Measurements from ENCODE around the gene ANKRD17.

Gene ANKRD17

GRCh38 chr4:73131281-73131680 lies 127.3 kb downstream of the ANKRD17 start:
- Histone ChIP-seq H3K27me3 (ENCODE audit: control insufficient read depth in 1 of 2, insufficient read depth in 2 of 2, low read length in 2 of 2) (no peaks in the 10 kb centered on the region), H3K4me3 (ENCODE audit: low read length in 2 of 2) (no peak overlapping the region), H3K9ac (ENCODE audit: low read length in 2 of 2) (no peak overlapping the region), H3K36me3 (ENCODE audit: control insufficient read depth in 2 of 2, insufficient read depth in 2 of 2, low read length in 2 of 2) (peaks cover 0 to 8% of the 10 kb centered on the region in 2 donors), H3K27ac (ENCODE audit: low read length) (no peak overlapping the region), H3K9me3 (ENCODE audit: control insufficient read depth in 2 of 2, low read length in 2 of 2) (no peaks in the 10 kb centered on the region), H3K4me1 (ENCODE audit: control insufficient read depth, insufficient read depth, low read length) (no peaks in the 10 kb centered on the region)

DNA sequence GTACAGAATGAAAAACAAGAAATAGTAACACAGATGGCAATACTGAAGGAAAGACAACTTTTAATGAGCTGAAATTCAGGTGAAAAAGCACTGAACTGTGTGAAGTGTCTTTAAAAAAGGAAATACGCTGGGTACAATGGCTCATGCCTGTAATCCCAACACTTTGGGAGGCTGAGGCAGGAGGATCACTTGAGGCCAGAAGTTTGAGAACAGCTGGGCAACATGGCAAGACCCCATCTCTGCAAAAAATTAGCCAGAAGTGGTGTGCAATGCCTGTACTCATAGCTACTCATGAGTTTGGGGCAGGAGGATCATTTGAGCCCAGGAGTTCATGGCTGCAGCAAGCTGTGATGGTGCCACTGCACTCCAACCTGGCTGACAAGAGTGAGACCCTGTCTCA lies 129.3 kb downstream of the ANKRD17 start:
- Histone ChIP-seq H3K4me3 (ENCODE audit: low read length in 2 of 2) (no peak overlapping the region), H3K9ac (ENCODE audit: low read length in 2 of 2) (no peak overlapping the region), H3K4me1 (ENCODE audit: control insufficient read depth, insufficient read depth, low read length) (no peaks in the 10 kb centered on the region), H3K27ac (ENCODE audit: low read length) (no peak overlapping the region), H3K9me3 (ENCODE audit: control insufficient read depth in 2 of 2, low read length in 2 of 2) (no peaks in the 10 kb centered on the region), H3K27me3 (ENCODE audit: control insufficient read depth in 1 of 2, insufficient read depth in 2 of 2, low read length in 2 of 2) (no peaks in the 10 kb centered on the region), H3K36me3 (ENCODE audit: control insufficient read depth in 2 of 2, insufficient read depth in 2 of 2, low read length in 2 of 2) (peaks cover 7 to 15% of the 10 kb centered on the region in 2 donors)

GRCh38 chr4:73127839-73128453 lies 130.7 kb downstream of the ANKRD17 start:
- Histone ChIP-seq H3K9me3 (ENCODE audit: control insufficient read depth in 2 of 2, low read length in 2 of 2) (no peaks in the 10 kb centered on the region), H3K4me1 (ENCODE audit: control insufficient read depth, insufficient read depth, low read length) (no peaks in the 10 kb centered on the region), H3K36me3 (ENCODE audit: control insufficient read depth in 2 of 2, insufficient read depth in 2 of 2, low read length in 2 of 2) (peaks cover 7 to 15% of the 10 kb centered on the region in 2 donors), H3K27me3 (ENCODE audit: control insufficient read depth in 1 of 2, insufficient read depth in 2 of 2, low read length in 2 of 2) (no peaks in the 10 kb centered on the region), H3K27ac (ENCODE audit: low read length) (no peak overlapping the region), H3K4me3 (ENCODE audit: low read length in 2 of 2) (no peak overlapping the region), H3K9ac (ENCODE audit: low read length in 2 of 2) (no peak overlapping the region)

- no peaks in the 10 kb centered on the region for H3K4me1 ChIP-seq (ENCODE audit: control insufficient read depth, insufficient read depth, low read length)
- H3K9ac ChIP-seq (ENCODE audit: low read length in 2 of 2) = no peak overlapping the region
- no peak overlapping the region for H3K4me3 ChIP-seq (ENCODE audit: low read length in 2 of 2)
- H3K9me3 ChIP-seq (ENCODE audit: control insufficient read depth in 2 of 2, low read length in 2 of 2) = no peaks in the 10 kb centered on the region
- H3K27ac ChIP-seq (ENCODE audit: low read length) = no peak overlapping the region
- H3K27me3 ChIP-seq (ENCODE audit: control insufficient read depth in 1 of 2, insufficient read depth in 2 of 2, low read length in 2 of 2) = no peaks in the 10 kb centered on the region
- H3K36me3 ChIP-seq (ENCODE audit: control insufficient read depth in 2 of 2, insufficient read depth in 2 of 2, low read length in 2 of 2) = peaks cover 11 to 42% of the 10 kb centered on the region in 2 donors
These were observed 149.1 kb downstream of the ANKRD17 start for GRCh38 chr4:73109493-73109892.

- Histone ChIP-seq H3K27ac (ENCODE audit: low read length) (no peak overlapping the region), H3K9me3 (ENCODE audit: control insufficient read depth in 2 of 2, low read length in 2 of 2) (no peaks in the 10 kb centered on the region), H3K4me1 (ENCODE audit: control insufficient read depth, insufficient read depth, low read length) (no peaks in the 10 kb centered on the region), H3K9ac (ENCODE audit: low read length in 2 of 2) (no peak overlapping the region), H3K27me3 (ENCODE audit: control insufficient read depth in 1 of 2, insufficient read depth in 2 of 2, low read length in 2 of 2) (no peaks in the 10 kb centered on the region), H3K36me3 (ENCODE audit: control insufficient read depth in 2 of 2, insufficient read depth in 2 of 2, low read length in 2 of 2) (peaks cover 28 to 53% of the 10 kb centered on the region in 2 donors), H3K4me3 (ENCODE audit: low read length in 2 of 2) (no peak overlapping the region)
These were observed 153.9 kb downstream of the ANKRD17 start for GRCh38 chr4:73104695-73105094.

DNA sequence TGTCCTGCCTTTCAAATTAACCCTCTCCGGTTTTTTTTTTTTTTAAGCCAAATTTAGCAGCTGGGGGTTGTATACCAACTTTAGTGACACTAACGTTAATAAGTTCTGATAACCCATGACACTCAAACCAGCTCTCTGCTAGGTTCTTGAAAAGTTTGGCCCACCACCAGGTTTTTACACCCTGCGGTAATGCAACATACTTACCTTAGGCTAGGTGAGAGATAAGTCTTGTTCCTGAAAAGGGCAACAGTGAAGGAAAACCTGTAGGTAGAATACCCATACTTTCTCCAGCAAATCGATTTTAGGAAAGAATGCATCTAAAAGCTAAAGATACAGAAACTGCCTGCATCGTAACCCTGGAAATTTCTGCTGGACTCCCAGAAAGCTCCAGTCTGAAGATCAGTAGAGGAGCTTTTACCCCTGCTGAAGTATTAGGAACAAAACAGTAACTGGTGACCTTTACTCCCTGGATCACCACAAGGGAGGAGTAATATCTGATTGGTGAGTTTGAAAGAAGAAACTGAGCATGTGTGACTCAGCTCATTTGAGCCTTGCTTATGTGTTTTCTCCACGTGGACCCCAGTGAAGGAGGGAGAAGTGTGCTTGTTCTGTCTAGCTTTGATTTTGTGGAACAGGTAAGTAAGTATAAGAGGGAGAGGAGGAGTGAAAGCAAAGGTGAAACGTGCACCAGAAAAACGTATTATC lies 154.6 kb downstream of the ANKRD17 start:
- Histone ChIP-seq H3K9me3 (ENCODE audit: control insufficient read depth in 2 of 2, low read length in 2 of 2) (no peaks in the 10 kb centered on the region), H3K9ac (ENCODE audit: low read length in 2 of 2) (no peak overlapping the region), H3K27ac (ENCODE audit: low read length) (no peak overlapping the region), H3K4me1 (ENCODE audit: control insufficient read depth, insufficient read depth, low read length) (no peaks in the 10 kb centered on the region), H3K36me3 (ENCODE audit: control insufficient read depth in 2 of 2, insufficient read depth in 2 of 2, low read length in 2 of 2) (peaks cover 32 to 54% of the 10 kb centered on the region in 2 donors), H3K4me3 (ENCODE audit: low read length in 2 of 2) (no peak overlapping the region), H3K27me3 (ENCODE audit: control insufficient read depth in 1 of 2, insufficient read depth in 2 of 2, low read length in 2 of 2) (no peaks in the 10 kb centered on the region)

DNA sequence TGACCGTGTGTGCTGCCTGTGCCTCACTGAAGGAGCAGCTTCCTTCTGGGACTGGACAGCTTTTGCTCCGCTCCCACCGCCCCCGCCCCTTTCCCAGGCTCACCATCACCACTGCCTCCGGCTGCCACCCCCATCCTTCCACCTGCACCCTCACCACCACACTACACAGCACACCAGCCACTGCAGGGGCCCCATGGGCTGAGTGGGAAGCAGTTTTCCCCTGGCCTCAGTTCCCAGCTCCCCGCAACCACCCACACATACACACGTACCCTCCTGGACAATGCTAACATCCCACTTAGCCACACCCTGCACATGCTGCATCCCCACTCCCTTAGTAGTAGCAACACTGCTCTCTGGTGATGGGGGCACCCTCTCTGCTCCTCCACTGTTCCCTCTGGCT lies 159.5 kb downstream of the ANKRD17 start:
- Histone ChIP-seq H3K4me1 (ENCODE audit: control insufficient read depth, insufficient read depth, low read length) (no peaks in the 10 kb centered on the region), H3K27ac (ENCODE audit: low read length) (no peak overlapping the region), H3K4me3 (ENCODE audit: low read length in 2 of 2) (no peak overlapping the region), H3K36me3 (ENCODE audit: control insufficient read depth in 2 of 2, insufficient read depth in 2 of 2, low read length in 2 of 2) (peaks cover 31 to 49% of the 10 kb centered on the region in 2 donors), H3K9ac (ENCODE audit: low read length in 2 of 2) (no peak overlapping the region), H3K27me3 (ENCODE audit: control insufficient read depth in 1 of 2, insufficient read depth in 2 of 2, low read length in 2 of 2) (no peaks in the 10 kb centered on the region), H3K9me3 (ENCODE audit: control insufficient read depth in 2 of 2, low read length in 2 of 2) (no peaks in the 10 kb centered on the region)

GRCh38 chr4:73098713-73099112 lies 159.9 kb downstream of the ANKRD17 start:
- H3K9me3 ChIP-seq (ENCODE audit: control insufficient read depth in 2 of 2, low read length in 2 of 2) = no peaks in the 10 kb centered on the region
- no peak overlapping the region for H3K4me3 ChIP-seq (ENCODE audit: low read length in 2 of 2)
- no peaks in the 10 kb centered on the region for H3K27me3 ChIP-seq (ENCODE audit: control insufficient read depth in 1 of 2, insufficient read depth in 2 of 2, low read length in 2 of 2)
- H3K36me3 ChIP-seq (ENCODE audit: control insufficient read depth in 2 of 2, insufficient read depth in 2 of 2, low read length in 2 of 2) = peaks cover 28 to 48% of the 10 kb centered on the region in 2 donors
- H3K9ac ChIP-seq (ENCODE audit: low read length in 2 of 2) = no peak overlapping the region
- H3K4me1 ChIP-seq (ENCODE audit: control insufficient read depth, insufficient read depth, low read length) = no peaks in the 10 kb centered on the region
- H3K27ac ChIP-seq (ENCODE audit: low read length) = no peak overlapping the region

GRCh38 chr4:73098016-73098415 lies 160.6 kb downstream of the ANKRD17 start:
- H3K4me1 ChIP-seq (ENCODE audit: control insufficient read depth, insufficient read depth, low read length) = no peaks in the 10 kb centered on the region
- H3K27ac ChIP-seq (ENCODE audit: low read length) = no peak overlapping the region
- H3K36me3 ChIP-seq (ENCODE audit: control insufficient read depth in 2 of 2, insufficient read depth in 2 of 2, low read length in 2 of 2) = peaks cover 28 to 49% of the 10 kb centered on the region in 2 donors

GRCh38 chr4:73092868-73093267 lies 165.7 kb downstream of the ANKRD17 start:
- no peaks in the 10 kb centered on the region for H3K9me3 ChIP-seq (ENCODE audit: control insufficient read depth in 2 of 2, low read length in 2 of 2)
- no peak overlapping the region for H3K27ac ChIP-seq (ENCODE audit: low read length)
- H3K9ac ChIP-seq (ENCODE audit: low read length in 2 of 2) = no peak overlapping the region
- peaks cover 18 to 32% of the 10 kb centered on the region in 2 donors for H3K36me3 ChIP-seq (ENCODE audit: control insufficient read depth in 2 of 2, insufficient read depth in 2 of 2, low read length in 2 of 2)
- no peaks in the 10 kb centered on the region for H3K27me3 ChIP-seq (ENCODE audit: control insufficient read depth in 1 of 2, insufficient read depth in 2 of 2, low read length in 2 of 2)
- H3K4me1 ChIP-seq (ENCODE audit: control insufficient read depth, insufficient read depth, low read length) = no peaks in the 10 kb centered on the region
- no peak overlapping the region for H3K4me3 ChIP-seq (ENCODE audit: low read length in 2 of 2)

More at GRCh38 chr4:73098016-73098415, 160.6 kb downstream of the ANKRD17 start:
- H3K27me3 ChIP-seq (ENCODE audit: control insufficient read depth in 1 of 2, insufficient read depth in 2 of 2, low read length in 2 of 2) = no peaks in the 10 kb centered on the region
- no peak overlapping the region for H3K9ac ChIP-seq (ENCODE audit: low read length in 2 of 2)
- no peak overlapping the region for H3K4me3 ChIP-seq (ENCODE audit: low read length in 2 of 2)
- H3K9me3 ChIP-seq (ENCODE audit: control insufficient read depth in 2 of 2, low read length in 2 of 2) = no peaks in the 10 kb centered on the region

DNA sequence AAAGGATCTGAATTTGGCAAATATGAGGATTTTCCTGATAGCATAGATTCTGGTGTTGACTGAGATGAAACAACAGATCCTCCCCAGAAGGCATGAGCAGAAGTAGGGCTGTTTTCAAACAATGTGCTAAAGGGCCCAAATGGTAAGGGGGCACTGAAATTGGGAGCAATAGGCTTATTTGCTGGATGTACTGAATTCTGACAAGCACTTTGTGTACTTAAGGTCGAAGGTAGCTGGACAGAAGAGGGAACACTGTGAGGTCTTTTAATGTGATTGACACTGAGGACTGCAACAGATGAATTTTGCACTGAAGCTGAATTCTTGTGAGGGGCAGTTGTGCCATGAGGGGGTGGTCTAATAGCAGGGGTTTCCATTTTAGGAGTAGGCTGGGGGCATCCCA lies 167.9 kb downstream of the ANKRD17 start:
- no peak overlapping the region for H3K4me3 ChIP-seq (ENCODE audit: low read length in 2 of 2)
- H3K9ac ChIP-seq (ENCODE audit: low read length in 2 of 2) = no peak overlapping the region
- H3K27me3 ChIP-seq (ENCODE audit: control insufficient read depth in 1 of 2, insufficient read depth in 2 of 2, low read length in 2 of 2) = no peaks in the 10 kb centered on the region
- no peaks in the 10 kb centered on the region for H3K4me1 ChIP-seq (ENCODE audit: control insufficient read depth, insufficient read depth, low read length)
- H3K36me3 ChIP-seq (ENCODE audit: control insufficient read depth in 2 of 2, insufficient read depth in 2 of 2, low read length in 2 of 2) = peaks cover 18 to 26% of the 10 kb centered on the region in 2 donors
- H3K27ac ChIP-seq (ENCODE audit: low read length) = no peak overlapping the region
- H3K9me3 ChIP-seq (ENCODE audit: control insufficient read depth in 2 of 2, low read length in 2 of 2) = no peaks in the 10 kb centered on the region
